Measurements from ENCODE around the gene PRRT3.
"Not testable (repeated sequence)": the region's sequence is repeated elsewhere in the genome, so short reads cannot be mapped to it uniquely, and the experiment has no call there.

The PRRT3 gene

DNA sequence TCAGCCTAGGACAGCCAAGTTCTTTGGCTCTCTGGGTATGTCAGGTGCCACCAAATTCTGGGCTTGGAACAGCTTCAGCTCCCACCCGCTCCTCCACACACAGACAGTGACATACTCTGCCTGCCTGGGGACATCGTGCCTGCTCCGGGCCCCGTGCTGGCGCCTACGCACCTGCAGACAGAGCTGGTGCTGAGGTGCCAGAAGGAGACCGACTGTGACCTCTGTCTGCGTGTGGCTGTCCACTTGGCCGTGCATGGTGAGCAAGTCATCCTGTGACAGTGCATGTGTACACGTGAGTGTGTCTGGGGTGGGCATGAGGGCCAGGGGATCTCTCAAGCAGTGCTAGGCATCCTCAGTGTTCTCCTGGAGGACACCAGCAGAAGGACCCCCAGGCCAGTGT is 34.4 kb downstream of the PRRT3 start:
- FAIRE-seq = no peak

DNA sequence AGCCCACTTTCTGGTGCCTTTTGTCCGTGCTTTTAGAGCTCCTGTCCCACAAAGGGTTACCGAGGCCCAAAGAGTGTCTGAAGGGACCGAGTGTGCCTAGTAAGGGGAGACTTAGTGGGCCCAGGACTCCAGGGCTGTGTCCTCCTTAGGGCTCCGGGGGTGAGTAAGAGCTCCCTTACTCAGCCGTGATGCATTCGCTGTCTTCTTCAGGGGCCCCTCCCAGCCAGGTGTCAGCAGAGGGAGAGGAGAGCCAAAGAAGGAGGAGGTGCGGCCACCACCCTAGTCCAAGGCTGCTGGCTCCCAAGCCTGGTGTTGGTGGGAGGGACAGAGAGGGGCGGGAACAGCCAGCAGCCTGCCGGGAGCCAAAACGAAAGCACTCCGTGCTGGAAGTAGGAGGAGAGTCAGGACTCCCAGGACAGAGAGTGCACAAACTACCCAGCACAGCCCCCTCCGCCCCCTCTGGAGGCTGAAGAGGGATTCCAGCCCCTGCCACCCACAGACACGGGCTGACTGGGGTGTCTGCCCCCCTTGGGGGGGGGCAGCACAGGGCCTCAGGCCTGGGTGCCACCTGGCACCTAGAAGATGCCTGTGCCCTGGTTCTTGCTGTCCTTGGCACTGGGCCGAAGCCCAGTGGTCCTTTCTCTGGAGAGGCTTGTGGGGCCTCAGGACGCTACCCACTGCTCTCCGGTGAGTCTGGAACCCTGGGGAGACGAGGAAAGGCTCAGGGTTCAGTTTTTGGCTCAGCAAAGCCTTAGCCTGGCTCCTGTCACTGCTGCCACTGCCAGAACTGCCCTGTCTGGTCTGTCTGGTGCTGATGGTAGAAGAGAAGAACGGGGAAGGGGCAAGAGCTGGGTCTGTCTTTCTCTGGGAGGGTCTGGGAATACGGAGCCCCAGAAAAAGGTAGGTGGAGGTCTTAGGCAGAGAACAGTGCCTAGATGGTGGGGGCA is 35.2 kb downstream of the PRRT3 start, which contains the start of gene IL17RC:
Gene IL17RC, plus strand, starts transcription at position 365 of the 947 bp plus-strand sequence. Its CDS starts 218 bp downstream, at position 583.
- no peak for FAIRE-seq

DNA sequence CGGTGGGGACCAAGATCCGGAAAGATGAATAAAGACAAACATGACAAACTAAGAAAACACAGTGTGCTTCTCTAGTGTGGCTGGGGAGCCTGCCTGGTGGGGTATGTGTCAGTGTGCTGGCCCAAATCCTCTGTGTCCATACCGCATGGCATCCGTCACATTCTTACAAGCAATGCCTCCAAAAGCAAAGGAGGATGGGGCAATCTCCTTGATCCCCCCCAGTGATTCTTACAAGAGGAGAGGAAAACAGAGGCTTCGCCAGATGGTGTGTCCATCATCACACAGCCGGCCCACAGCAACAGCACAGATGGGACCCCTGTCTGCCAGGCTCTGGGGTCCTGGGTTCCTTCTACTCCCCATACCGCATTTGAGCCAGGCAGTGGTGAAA is 35.9 kb downstream of the PRRT3 start:
- no peak for FAIRE-seq

DNA sequence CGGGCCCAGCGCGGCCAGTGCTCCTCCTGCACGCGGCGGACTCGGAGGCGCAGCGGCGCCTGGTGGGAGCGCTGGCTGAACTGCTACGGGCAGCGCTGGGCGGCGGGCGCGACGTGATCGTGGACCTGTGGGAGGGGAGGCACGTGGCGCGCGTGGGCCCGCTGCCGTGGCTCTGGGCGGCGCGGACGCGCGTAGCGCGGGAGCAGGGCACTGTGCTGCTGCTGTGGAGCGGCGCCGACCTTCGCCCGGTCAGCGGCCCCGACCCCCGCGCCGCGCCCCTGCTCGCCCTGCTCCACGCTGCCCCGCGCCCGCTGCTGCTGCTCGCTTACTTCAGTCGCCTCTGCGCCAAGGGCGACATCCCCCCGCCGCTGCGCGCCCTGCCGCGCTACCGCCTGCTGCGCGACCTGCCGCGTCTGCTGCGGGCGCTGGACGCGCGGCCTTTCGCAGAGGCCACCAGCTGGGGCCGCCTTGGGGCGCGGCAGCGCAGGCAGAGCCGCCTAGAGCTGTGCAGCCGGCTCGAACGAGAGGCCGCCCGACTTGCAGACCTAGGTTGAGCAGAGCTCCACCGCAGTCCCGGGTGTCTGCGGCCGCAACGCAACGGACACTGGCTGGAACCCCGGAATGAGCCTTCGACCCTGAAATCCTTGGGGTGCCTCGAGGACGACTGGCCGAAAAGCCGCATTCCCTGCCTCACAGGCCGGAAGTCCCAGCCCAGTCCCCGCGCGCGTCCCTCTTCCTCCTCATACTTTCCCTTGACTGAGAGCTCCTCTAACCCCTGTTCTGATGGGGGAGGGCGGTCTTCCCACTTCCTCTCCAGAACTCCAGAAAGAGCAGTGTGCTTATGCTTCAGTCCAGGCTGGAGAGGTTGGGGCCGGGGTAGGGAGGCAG is 36.7 kb downstream of the PRRT3 start:
- no peak for FAIRE-seq

DNA sequence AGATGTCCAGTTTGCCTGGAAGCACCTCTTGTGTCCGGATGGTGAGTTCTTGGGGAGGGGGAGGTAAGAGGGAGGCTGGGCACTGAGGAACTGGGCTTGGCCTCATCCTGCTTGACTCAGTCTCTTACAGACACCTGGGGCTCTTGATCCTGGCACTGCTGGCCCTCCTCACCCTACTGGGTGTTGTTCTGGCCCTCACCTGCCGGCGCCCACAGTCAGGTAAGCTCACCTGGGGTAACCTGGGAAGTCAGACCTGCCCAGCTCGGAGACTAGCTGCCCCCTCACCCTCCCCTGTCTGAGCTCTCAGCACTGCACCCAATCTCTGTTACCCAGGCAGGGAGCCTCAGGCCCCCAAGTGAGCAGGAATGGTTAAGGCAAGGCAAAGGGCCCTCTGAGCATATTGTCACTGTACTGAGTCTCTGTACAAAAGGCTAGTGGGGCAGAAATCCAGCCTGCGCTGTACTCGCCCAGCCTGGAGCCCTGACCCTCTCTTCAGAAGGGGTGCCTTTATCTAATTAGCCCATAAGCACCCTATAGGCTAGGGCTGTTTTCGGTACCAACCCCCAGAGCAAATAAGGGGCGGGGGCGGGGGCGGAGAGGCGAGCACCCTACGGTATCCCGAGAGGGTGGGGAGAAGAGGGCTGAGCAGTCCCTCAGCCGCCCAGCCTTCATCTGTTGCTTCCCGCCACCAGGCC is 37.5 kb downstream of the PRRT3 start:
- no peak for FAIRE-seq

DNA sequence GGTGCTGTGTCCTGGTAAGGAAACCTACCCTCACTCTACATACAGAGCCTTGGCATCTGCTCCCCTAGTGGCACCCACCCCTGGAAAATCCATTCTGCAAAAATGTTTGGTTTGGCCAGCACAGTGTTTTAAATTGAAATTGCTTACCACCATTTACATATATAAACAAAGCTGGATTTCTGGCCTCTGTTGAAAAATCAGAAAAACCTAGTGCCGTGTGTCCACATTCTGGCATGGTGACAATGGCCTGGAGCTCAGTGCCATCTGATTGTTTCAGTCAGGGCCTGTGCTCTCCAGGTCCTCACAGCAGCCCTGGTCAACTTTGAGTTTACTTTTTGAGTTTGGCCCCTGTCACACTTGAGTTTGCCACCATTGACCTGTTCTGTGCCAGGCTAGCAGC is 38.2 kb downstream of the PRRT3 start:
- no peak for FAIRE-seq

DNA sequence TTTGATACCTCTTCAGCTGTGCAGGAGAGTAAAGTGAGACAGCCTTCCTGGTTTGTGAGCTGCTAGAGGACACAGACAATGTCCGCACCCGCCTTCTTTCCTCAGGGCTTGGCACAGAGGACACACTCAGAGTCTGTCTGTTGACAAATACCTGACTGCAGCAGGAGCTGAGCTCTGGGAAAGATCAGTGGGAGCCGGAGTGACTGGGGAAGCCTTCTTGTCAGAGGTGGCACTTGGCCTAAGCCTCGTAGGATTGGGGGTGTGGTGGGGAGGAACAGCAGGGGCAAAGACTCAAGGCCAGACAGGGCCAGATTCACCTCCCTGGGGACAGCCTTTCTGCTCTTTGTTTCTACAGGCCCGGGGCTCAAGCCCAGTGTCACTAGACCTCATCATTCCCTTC is 38.6 kb downstream of the PRRT3 start:
- no peak for FAIRE-seq

DNA sequence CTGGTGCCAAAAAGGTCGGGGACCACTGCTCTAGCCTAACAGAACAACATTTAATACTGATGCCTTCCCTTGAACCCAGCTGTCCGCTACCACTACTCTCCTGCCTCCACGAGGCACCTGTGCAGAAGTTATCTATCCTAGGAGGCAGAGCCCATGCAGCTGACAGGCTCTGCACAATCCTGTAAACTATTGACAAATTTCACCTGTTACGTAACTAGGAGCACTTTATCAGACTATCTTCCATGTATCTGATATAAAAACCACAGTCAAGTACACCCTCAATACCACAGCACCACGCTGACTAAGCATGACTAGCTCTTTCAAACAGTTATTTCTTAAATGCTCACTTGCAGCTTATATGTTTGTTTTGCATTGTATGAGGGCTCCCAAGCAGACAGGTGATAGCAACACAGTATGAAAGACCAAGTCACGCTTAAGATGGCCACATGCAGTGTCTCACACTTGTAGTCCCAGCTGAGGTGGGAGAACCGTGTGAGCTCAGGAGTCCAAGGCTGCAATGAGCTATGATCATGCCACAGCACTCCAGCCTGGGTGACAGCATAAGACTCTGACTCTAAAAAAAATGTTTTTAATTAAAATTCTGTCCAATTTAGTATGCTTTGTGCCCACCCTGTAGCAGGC is 39.8 kb downstream of the PRRT3 start:
- FAIRE-seq = no peak

DNA sequence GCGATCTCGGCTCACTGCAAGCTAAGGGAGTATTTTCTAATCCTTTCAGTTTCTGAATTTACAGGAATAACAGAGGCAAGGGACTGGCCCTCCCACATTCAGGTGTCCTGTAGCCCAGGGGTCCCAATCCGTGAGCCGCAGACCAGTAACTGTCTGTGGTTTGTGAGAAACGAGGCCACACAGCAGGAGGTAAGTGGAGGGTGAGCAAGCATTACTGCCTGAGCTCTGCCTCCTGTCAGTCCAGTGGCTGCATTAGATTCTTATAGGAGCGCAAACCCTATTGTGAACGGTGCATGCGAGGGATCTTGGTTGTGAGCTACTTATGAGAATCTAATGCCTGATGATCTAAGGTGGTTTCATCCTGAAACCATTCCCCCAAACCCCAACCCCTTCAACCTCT is 40.3 kb downstream of the PRRT3 start:
- FAIRE-seq = no peak

DNA sequence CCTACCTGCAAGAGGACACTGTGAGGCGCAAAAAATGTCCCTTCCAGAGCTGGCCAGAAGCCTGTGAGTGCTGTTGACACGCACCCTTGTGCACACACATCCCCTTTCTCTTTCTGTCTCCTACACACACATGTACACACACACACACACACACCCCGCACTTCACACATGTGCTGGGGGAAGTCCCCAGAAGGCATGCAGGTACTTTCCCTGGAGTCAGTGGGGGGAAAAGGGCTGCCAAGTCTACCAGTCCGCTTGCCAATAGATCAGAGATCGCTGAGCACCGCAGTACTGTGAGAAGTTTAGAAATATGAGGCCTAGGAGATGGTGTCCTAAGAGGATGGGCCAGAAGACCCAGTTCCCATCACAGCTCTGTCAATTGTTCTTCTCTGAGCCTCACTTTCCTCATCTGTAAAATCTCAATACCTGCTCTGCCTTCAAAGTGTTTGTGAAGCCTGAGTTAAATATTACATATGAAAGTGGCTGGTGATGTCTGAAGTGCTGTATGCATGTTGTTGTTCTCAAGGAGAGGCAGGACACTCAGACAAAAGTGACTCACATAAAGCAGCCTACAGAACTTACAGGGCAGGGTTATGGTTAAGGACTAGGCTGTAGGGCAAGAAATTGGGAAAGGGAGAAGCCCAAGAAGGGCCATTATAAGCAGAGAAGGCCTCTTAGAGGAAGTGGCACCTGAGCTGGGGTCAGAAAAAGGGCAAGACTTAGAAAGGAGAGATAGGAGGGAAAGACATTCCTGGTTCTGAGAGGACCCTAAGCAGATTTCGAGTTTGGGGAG is 42.8 kb downstream of the PRRT3 start:
- no peak for FAIRE-seq

DNA sequence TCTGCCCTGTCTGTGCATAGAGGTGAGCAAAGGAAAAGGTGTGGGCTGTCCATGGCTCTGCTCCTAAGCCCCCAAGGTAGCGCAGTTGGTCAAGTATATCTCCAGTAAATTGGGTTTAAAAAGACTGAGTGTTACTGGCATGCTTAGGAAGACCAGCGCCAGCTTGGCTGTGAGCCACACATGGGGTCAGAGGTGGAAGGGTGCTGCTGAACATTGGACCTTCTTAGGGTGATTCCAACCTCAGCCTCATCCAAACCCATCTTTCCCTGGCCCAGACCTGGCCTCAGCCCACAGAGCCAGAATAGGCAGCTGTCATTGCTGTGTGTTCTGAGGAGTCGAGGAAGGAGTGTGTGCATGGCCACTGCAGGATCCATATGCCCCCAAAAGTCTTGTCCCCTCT is 43.9 kb downstream of the PRRT3 start:
- no peak for FAIRE-seq

DNA sequence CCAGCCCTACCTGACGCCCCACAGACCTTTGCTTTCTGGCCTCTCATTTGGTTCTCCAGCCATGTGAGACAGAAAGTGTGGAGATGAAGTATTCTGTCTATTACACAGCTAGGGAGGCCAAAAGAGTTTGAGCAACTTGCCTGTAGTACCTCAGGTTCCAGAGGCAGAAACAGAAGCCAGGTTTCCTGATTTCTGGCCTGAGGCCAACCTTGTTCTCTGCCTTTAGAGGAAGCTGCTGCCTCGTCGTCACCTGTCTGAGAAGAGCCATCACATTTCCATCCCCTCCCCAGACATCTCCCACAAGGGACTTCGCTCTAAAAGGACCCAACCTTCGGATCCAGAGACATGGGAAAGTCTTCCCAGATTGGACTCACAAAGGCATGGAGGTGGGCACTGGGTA is 45.7 kb downstream of the PRRT3 start:
- FAIRE-seq = no peak

DNA sequence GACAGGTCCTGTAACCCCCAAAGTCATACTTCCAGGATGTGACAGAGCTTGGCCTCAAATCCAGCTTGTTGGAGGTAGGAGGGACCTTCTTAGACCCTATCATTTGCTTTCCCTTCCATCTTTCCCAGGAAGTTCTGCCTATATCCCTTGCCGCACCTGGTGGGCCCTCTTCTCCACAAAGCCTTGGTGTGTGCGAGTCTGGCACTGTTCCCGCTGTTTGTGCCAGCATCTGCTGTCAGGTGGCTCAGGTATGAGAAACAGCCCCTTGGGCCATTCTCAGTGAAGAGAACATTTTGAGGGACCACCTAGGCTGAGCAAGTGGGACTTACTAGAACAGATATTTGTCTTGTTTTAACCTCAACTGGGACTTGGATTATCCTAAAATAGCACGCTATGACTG is 48.3 kb downstream of the PRRT3 start:
- no peak for FAIRE-seq

DNA sequence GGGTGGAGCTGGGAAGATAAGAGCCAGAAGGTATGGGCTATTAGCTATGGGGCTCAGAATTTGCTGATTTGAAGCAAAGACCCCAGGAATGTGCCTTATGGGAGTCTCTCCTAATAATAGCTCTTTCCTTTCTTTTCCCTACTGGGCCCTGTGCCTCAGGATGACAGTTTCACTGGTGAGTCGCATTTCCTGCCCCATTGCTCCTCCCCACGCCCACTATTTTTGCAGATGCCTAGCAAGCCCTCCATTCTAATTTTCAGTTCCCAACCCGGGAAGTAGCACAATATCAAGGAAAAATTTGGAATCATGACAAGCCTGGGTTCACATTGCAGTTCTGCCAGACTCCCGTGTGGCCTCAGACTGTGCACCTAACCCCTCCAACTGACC is 49.0 kb downstream of the PRRT3 start:
- FAIRE-seq = no peak

DNA sequence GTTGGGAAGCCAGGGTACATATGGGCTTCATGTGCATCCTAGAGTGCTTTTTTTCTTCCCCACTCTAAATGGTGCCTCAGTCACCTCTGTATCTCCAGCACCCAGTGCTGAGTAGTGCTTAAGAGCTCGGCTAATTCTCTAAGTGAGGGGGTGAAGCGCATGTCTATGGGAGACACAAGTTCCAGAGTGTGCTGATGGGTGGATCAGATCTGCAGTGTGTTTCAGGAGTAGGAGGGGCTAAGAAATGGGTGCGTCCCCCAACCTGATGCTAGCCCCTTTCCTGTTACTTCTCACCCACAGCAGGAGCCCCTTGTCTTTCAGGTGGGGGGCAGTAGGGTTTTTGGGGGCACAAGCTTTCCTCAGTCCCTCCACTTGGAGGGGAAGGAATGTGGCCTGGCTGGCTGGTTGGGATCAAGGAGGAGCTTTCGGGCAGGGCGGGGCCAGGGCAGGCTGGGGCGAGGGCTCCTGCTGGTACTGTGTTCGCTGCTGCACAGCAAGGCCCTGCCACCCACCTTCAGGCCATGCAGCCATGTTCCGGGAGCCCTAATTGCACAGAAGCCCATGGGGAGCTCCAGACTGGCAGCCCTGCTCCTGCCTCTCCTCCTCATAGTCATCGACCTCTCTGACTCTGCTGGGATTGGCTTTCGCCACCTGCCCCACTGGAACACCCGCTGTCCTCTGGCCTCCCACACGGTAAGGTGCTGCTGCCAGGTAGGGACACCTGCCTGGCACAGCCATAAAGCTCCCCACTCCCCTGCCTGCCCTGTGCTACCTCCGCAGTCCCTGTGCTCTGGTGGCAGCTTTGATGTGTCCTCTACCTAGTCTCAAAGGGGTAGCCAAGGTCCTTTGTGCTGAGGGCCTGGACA is 49.6 kb downstream of the PRRT3 start, which contains the start of gene IL17RE:
Gene IL17RE, plus strand, starts transcription at position 477 of the 866 bp plus-strand sequence. Its CDS starts 85 bp downstream, at position 562.
- no peak for FAIRE-seq

DNA sequence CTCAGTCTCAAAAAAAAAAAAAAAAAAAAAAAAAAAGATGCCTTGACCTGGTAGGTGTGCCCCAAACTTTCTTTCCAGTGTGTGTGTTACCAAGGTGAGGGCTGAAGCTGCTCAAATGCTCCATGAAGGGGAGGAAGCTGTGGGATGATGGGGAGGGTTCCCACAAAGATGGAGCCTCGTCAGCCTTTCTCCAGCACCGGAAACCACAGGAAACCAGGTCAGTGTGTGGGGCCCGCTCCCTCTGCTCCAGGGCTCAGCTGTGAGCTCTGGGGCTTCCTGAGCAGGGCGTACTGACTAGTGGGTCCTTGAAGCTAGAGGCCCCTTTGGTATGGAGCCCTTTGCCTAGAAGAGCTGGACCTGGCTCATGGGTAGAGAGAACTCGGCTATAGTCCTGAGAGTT is 50.2 kb downstream of the PRRT3 start:
- FAIRE-seq = no peak

DNA sequence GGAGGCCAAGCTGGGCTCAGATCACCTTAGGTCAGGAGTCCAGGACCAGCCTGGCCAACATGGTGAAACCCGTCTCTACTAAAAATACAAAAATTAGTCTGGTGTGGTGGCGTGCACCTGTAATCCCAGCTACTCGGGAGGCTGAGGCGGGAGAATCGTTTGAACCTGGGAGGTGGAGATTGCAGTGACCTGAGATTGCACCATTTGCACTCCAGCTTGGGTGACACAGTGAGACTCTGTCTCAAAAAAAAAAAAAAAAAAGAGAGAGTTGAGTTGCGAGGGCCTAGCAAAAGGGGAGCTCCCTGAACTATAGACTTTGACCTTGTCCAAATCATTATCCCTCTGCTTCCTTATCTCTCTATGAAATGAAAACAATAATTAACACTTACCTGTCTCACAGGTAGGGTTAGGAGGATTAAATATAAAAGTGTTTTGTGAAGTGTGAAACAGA is 51.2 kb downstream of the PRRT3 start:
- not testable (repeated sequence) for FAIRE-seq

DNA sequence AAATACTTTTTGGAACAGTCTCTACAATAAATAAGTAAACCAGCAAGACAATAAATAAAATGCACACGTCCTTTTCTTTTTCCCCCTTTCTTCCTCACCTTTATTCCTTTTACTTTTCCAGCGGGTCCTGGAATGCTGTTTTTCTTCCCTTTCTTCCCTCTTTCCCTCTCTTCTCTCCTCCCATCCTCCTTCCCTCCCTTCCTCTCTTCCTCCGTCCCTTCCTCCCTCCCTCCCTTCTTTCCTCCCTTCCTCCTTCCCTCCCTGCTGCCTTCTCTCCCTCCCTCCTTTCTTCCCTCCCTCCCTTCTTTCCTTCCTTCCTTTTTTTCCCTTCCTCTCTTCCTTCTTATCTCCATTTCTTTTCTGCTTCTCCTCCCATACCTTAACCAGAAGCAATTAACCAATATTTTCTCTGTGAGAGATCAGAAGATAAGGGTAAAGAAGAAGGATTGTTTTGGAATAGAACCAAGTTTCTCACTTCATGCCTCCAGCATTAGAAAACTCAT is 52.9 kb downstream of the PRRT3 start:
- FAIRE-seq = no peak

DNA sequence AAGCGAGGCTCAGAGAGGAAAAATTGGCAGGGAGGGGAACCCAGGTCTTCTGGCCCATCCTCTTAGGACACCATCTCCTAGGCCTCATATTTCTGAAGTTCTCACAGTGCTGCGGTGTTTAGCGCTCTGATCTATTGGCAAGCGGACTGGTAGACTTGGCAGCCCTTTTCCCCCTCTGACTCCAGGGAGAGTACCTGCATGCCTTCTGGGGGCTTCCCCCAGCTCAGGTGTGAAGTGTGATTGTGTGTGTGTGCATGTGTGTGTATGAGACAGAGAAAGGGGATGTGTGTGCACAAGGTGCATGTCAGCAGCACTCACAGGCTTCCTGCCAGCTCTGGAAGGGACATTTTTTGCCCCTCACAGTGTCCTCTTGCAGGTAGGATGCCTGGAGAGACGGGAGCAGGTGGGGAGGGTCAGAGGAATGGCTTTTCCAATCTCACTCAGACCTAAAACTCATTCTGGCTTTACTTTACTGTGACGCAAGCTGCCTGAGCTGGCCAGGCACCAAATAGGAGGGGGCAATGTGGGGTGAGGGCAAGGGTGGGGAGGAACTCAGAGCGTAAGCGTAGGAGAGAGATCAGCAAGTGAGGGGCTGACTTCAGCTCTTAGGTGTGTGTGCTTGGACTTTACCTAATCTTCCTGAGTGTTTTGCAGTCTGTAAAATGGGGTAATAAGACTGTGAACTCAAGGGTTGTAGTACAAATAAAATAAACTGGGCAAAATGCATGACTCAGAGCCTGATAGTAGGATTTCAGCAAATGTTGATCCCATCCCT is 53.6 kb downstream of the PRRT3 start:
- FAIRE-seq = no peak
